ENCODE results near the gene COA7.

GRCh38 chr1:52706136-52706670, 8.1 kb upstream of the COA7 start:
- TF ChIP-seq EP300 (IDR thresholded peaks at IDR 0.05): no peak
- no peak for TF ChIP-seq CTCF (IDR thresholded peaks at IDR 0.05)
- TF ChIP-seq POLR2AphosphoS5 (IDR thresholded peaks at IDR 0.05): no peak
- no peak for TF ChIP-seq POLR2A (IDR thresholded peaks at IDR 0.05)

Data from suprapubic skin (tissue), 4 donors.